Measurements from ENCODE around the gene DMGDH. TPM values are rescaled to one million over a fixed set of nuclear protein-coding genes. Genes with fewer than 3 reads are reported as not detected.
A peak's percentile ranks its signal among the peaks of the same experiment; 100 is the strongest.

The DMGDH gene
- total RNA-seq, 1 experiment from 2014 or later = not detected

- no peak overlapping the region for H2AK5ac ChIP-seq (ENCODE audit: insufficient read length, low read length)
- H3K27ac ChIP-seq (ENCODE audit: insufficient read length, low read depth, low read length) = no peak overlapping the region
- Mint-ChIP-seq H3K4me3 (no peak overlapping the region), H3K27me3 (ENCODE audit: low read depth) (no peaks in the 10 kb centered on the region; the same call in 1 of the 2 replicates), H3K4me1 (no peaks in the 10 kb centered on the region), H3K27ac (no peak overlapping the region), H3K9me3 (peaks cover 6 to 7% of the 10 kb centered on the region in 2 experiments; a peak in 4 of 5 replicates), H3K36me3 (ENCODE audit: insufficient read depth in 1 of 3, low read depth in 3 of 3) (peaks cover 0 to 5% (median 4%) of the 10 kb centered on the region in 3 experiments; a peak in 5 of 7 replicates)
- no peak overlapping the region for H4K91ac ChIP-seq (ENCODE audit: insufficient read length, low read depth, low read length)
- no peak for DNase-seq
- no peaks in the 10 kb centered on the region for H3K9me3 ChIP-seq (ENCODE audit: control insufficient read depth, low read depth, low read length)
- H3K23ac ChIP-seq (ENCODE audit: insufficient read length, low read depth, low read length) = no peak overlapping the region
- H3K23me2 ChIP-seq (ENCODE audit: insufficient read length, low read depth, low read length, poor library complexity, severe bottlenecking) = no peaks in the 10 kb centered on the region
- no peak overlapping the region for H3K18ac ChIP-seq (ENCODE audit: insufficient read length, low read depth, low read length)
- H2BK12ac ChIP-seq (ENCODE audit: insufficient read length, low read depth, low read length) = no peak overlapping the region
- TF ChIP-seq, protein P1, sequence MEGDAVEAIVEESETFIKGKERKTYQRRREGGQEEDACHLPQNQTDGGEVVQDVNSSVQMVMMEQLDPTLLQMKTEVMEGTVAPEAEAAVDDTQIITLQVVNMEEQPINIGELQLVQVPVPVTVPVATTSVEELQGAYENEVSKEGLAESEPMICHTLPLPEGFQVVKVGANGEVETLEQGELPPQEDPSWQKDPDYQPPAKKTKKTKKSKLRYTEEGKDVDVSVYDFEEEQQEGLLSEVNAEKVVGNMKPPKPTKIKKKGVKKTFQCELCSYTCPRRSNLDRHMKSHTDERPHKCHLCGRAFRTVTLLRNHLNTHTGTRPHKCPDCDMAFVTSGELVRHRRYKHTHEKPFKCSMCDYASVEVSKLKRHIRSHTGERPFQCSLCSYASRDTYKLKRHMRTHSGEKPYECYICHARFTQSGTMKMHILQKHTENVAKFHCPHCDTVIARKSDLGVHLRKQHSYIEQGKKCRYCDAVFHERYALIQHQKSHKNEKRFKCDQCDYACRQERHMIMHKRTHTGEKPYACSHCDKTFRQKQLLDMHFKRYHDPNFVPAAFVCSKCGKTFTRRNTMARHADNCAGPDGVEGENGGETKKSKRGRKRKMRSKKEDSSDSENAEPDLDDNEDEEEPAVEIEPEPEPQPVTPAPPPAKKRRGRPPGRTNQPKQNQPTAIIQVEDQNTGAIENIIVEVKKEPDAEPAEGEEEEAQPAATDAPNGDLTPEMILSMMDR (conservative IDR thresholded peaks at IDR 0.05) = peak; percentile 18; the same call in 2 of the 3 replicates
- no peak overlapping the region for H2BK120ac ChIP-seq (ENCODE audit: low read depth, low read length, poor library complexity, severe bottlenecking)
- H2AFZ ChIP-seq (ENCODE audit: low read length) = no peak overlapping the region
- H2BK5ac ChIP-seq (ENCODE audit: insufficient read length, low read length) = no peak overlapping the region
- no peak overlapping the region for H2BK15ac ChIP-seq (ENCODE audit: low read depth, low read length)
- H2BK20ac ChIP-seq (ENCODE audit: low read depth, low read length, poor library complexity, severe bottlenecking) = no peak overlapping the region
- H3K4ac ChIP-seq (ENCODE audit: low read depth, low read length) = no peak overlapping the region
- H3T11ph ChIP-seq (ENCODE audit: low read length) = no peak overlapping the region
- no peaks in the 10 kb centered on the region for H3K79me1 ChIP-seq (ENCODE audit: insufficient read depth, low read depth, low read length, poor library complexity, severe bottlenecking)
- no peak overlapping the region for H3K56ac ChIP-seq (ENCODE audit: insufficient read length, low read depth, low read length)
- H4K8ac ChIP-seq (replicated peaks; ENCODE audit: insufficient read length, low read depth, low read length) = no peak overlapping the region
- no peaks in the 10 kb centered on the region for H3K4me1 ChIP-seq (ENCODE audit: insufficient read depth, low read length)
- H4K20me1 ChIP-seq (ENCODE audit: control insufficient read depth, insufficient read depth, insufficient read length) = no peaks in the 10 kb centered on the region
- no CpG with 5 or more reads among the region's 3 CpGs for WGBS (ENCODE audit: extremely low coverage, insufficient read length, low lambda C conversion rate)
- no peak overlapping the region for H3K14ac ChIP-seq (ENCODE audit: insufficient read depth, low read length)
- H3K27me3 ChIP-seq (ENCODE audit: insufficient read depth, low read length) = no peaks in the 10 kb centered on the region
- no peak overlapping the region for H4K5ac ChIP-seq (ENCODE audit: insufficient read length, low read depth, low read length)
- no peak overlapping the region for H3K4me2 ChIP-seq (ENCODE audit: insufficient read depth, insufficient read length, low read length)
- no peak overlapping the region for H3K9ac ChIP-seq (ENCODE audit: extremely low read depth, insufficient read length, low read length)
- no peaks in the 10 kb centered on the region for H3K79me2 ChIP-seq (ENCODE audit: insufficient read depth, low read length)
Measured at GRCh38 chr5:79008362-79008761, 61.1 kb downstream of the DMGDH start.

Measured in H9 (cell line).